ENCODE results near the gene ADISSP.

Gene ADISSP

DNA sequence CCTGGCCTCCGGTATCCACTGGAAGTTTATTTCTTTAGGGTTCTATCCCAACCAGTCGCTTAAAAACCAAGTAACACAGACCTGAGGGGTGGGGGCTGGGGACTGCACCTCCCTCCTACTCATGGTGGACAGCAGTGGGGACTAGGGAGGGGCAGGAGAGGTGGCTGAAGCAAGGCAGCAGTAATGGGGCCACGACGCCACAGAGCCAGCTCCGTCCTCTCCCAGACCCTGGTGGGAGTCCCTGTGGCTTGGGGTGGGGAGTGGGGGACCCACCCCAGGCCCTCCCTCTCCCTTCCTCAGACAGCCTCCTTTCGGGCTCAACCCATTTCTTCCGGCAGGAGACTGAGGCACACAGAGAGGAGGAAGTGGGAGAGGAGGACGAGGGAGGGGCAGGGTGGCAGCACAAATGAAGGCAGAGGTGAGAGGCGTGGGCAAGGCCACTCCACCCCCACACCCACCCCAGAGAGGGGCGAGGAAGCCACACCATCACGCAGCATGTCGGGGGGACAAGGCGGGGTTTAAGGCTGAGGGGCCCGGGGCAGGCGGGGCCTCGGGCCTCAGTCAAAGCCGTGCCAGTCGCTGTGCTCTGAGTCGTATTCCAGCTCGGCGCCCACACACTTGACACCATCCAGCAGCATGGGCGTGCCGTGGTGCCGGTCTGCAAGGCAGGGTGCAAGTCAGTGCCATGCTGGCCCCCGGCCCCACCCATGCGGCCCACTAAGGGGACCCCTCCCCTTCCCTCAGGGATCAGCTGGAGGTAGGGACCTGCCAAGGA, 13.9 kb downstream of the ADISSP start:
- no peak for DNase-seq

DNA sequence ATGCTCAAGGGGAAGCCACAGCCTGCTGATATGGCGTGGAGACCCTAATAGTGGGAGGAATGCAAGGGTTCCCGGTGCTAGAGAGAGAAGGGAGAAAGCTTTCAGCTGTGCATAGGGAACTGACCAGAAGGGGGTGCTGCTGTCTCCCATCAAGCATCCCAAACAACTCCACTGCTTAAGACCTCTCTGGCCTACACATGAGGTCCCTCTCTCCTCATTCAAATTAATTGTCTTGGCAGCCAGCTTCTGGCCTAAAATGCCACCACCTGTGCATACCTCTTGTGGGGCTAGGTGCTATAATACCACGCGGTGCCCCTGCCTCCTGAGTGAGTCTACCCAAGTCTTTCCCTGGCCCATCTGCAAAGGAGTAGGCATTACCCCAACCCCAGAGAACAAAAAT, 14.5 kb downstream of the ADISSP start:
- no peak for DNase-seq

DNA sequence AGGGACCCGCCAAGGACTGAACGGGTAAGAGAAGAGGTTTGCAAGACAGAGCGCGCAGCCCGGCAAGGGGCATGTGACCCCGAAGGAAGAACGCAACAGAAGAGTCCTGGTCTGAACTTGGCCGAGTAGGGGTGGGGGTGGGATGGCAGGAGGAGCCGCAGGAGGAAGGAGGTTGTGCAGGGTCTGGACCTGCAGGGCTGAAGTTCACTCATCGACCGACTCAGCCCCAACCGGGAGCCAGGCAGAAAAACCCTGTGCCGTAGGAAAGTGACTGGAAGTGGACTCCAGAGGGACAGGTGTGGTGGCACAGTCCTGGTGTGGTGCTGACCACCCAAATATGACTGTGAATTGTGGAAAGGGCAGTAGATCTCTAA, 15.2 kb downstream of the ADISSP start:
- no peak for DNase-seq

DNA sequence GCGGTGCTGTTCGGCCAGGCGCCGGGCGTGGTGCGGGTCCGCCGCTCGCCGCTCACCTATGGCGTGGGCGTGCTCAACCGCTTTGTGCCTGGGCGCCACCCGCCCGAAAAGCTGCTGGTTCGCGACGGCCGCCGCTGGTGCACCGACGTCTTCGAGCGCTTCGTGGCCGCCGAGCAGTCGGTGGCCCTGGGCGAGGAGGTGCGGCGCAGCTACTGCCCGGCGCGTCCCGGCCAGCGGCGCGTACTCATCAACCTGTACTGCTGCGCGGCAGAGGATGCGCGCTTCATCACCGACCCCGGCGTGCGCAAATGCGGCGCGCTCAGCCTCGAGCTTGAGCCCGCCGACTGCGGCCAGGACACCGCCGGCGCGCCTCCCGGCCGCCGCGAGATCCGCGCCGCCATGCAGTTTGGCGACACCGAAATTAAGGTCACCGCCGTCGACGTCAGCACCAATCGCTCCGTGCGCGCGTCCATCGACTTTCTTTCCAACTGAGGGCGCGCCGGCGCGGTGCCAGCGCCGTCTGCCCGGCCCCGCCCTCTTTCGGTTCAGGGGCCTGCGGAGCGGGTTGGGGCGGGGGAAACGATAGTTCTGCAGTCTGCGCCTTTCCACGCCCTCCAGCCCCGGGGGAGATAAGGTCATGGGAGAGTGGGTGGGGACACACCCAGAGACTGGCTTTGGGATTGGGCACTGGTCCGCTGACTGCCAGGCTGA, 15.7 kb downstream of the ADISSP start:
- DNase-seq: no peak

DNA sequence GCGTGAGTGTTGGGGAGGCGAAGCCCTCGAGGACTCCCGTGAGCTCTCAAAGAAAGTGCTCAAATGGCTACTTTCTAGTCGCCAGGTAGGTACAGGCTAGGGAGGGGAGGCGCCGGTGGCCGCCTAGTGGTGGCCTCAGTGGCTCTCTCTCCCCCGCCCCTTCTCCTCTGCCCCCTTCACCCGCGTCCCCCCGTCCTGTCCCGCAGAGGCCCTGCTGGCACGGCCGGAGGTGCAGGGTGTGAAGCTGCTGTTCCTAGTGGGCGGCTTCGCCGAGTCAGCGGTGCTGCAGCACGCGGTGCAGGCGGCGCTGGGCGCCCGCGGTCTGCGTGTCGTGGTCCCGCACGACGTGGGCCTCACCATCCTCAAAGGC, 16.3 kb downstream of the ADISSP start:
- no peak for DNase-seq

DNA sequence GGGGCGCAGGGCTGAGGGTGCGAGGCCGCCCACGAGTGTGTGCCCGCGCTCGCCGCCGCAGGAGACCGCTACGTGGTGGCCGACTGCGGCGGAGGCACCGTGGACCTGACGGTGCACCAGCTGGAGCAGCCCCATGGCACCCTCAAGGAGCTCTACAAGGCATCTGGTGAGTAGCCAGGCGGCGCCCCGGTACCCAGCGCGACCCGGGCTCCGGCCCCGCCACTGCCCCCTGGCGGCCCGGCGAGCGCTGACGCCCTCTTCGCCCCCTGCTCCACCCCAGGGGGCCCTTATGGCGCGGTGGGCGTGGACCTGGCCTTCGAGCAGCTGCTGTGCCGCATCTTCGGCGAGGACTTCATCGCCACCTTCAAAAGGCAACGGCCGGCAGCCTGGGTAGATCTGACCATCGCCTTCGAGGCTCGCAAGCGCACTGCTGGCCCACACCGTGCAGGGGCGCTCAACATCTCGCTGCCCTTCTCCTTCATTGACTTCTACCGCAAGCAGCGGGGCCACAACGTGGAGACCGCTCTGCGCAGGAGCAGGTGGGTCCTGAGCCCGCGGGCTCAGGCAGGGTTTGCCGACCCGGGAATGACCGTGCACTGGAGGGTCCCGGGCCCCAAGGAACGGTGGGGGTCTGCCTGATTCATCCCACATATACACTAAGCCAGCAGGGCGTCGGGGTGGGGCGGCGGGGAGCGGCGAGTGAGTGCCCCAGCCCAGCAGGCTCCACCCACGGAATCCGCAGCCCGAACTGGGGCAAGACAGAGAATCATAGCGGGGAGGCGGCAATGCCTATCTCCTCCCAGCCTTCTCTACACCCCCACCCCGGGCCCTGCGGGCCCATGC, 17.6 kb downstream of the ADISSP start:
- DNase-seq: no peak

DNA sequence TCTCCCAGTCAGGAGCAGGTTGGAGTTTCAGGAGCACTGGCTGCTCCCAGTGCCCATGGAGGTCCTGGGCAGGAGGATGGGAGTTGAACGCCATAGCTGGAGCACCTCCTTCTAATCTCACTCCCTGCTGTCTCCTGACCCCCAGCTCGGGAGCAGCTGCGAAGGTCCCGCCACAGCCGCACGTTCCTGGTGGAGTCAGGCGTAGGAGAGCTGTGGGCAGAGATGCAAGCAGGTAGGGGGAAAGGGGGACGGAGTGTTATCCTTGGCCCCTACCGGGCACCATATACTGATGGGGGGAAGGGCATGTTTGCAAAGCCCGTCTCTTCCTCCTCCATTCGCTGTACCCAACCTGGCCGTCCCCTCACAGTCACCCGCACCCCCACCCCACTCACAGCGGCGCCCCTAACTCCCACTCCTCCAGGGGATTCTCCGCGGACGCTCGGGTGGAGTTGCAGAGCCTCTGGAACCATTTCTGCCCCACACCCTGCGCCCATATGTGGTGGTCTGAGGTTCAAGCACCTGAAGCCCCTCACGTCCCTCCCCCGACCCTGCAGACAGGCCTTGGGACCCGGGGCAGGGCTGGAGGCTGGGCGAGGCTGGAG, 18.4 kb downstream of the ADISSP start:
- no peak for DNase-seq

GRCh38 chr20:3748073-3748472, 19.5 kb downstream of the ADISSP start:
- DNase-seq: no peak

DNA sequence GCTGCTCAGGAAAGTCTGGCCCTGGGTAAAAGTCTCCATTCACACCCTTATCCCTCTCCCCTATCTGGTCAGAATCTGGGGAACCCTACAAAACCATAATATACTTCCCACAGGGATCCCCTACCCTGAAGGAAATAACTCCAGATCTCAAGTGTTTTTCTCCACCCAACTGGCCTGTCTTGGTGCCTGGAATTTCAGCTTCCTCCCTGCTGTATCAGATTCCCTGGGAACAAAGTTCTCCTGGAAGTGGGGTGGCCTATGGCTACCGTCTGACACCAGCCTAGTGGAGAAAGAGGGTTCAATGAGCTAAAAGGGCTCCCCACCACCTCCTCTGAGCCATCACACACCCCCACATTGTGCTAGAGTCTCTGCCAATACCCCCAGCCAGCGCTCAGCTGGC, 20.1 kb downstream of the ADISSP start:
- DNase-seq: no peak

DNA sequence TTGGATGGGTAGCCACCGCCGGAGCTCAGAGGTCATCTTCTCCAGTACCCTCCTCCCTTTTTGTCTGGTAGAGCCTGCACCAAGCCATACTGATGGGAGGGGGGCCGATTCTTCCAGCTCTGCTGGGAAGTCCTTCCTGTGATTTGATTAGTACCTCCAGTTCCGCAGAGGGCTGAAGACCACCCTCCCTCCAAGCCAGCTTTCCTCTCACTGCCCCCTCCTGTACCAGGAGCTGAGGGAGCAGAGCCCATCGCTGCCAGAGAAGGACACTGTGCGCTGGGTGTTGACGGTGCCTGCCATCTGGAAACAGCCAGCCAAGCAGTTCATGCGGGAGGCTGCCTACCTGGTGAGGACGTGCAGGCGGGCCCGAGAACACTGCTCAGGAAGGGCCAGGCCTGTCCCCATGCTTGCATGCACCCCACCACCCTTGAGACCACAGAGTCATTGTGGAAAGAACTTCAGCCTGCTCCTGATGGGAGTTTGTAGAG, 21.8 kb downstream of the ADISSP start:
- no peak for DNase-seq

DNA sequence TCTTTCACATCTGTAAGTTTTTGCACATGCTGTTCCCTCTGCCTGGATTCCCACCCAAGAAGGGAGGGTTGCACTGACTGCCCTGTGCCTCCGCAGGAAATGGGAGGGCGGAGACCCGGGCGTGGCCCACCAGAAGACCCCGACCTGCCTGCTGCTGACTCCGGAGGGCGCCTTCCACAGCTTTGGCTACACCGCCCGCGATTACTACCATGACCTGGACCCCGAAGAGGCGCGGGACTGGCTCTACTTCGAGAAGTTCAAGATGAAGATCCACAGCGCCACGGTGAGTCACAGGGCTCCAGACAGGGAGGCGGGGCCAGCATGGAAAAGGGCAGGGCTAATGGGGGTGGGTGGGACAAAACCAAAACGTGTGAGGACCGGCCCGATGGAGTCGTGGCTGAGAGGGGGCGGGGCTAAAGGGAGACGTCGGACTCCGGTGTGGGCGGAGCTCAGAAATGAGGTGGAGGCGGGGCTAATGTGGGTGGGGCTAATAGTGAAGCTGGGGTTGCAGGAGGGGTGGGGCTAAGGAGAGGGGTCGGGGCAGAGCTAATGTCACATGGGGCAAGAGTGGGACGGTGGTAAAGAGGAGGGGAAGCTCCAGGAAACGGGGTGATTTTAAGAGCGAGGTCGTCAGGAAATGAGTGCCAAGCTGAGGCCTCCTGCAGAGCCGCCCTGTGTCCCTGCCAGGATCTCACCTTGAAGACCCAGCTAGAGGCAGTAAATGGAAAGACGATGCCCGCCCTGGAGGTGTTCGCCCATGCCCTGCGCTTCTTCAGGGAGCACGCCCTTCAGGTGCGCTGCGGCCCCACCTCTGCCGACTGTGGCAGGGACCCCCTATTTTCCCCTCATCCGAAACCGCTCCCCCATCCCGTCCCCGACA, 22.5 kb downstream of the ADISSP start:
- DNase-seq: no peak

- DNase-seq: no peak
These were observed 23.5 kb downstream of the ADISSP start for GRCh38 chr20:3744037-3744436.

DNA sequence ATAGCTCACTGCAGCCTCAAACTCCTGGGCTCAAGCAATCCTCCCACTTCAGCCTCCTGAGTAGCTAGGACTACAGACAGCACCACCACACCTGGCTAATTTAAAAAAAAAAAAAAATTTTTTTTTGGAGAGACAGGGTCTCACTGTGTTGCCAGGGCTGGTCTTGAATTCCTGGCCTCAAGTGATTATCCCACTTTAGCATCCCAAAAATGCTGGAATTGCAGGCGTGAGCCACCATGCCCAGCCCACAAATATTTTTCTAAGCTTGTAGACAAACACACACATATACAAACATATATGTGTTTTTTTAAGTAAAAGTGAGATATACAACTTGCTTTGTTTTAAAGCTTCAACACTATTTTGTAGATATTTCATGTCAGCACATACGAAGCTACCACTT, 24.3 kb downstream of the ADISSP start:
- DNase-seq: no peak

GRCh38 chr20:3741836-3742458, 25.6 kb downstream of the ADISSP start:
- DNase-seq: no peak

- DNase-seq: no peak
These were observed 26.8 kb downstream of the ADISSP start for GRCh38 chr20:3740615-3741301.

DNA sequence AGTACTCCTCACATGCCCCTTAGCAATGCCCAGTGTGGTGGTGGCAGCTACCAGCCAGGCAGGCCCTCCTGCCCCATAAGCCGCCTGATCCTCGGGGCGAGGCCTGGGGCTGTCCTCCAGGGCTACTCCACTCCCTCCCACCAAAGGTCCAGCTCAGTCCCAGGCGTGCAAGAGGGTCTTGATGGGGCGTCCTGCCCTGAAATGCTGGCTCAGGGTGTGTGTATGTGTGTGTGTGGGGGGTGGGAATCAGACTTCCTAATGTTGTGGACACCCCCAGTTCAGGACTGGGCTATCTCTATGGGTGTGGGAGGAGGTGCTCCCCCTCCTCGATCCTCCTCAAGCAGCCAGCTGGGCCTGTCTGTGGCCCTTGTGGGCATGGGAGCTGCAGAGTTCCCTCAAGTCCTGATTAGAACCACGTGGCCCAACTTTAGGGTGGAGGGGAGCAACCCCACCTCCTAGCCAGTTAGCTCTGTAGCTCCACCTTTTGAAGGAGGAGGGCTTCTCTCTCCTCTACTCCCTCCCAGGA, 27.6 kb downstream of the ADISSP start:
- DNase-seq: no peak

GRCh38 chr20:3739054-3739925, 28.3 kb downstream of the ADISSP start:
- DNase-seq: no peak

- DNase-seq: no peak
These were observed 29.2 kb downstream of the ADISSP start for GRCh38 chr20:3738111-3739053.

- DNase-seq: no peak
These were observed 31.8 kb downstream of the ADISSP start for GRCh38 chr20:3735768-3736167.
